Colon (tissue), 2 donors: ENCODE measurements around the gene TMEM184A.

Source experiments
- FAIRE-seq: peaks from 2 replicates; lab custom pipeline; 2012; peaks lifted over from hg19 to GRCh38; lab: Jason Lieb, UNC
- donor health status: control.
- donor health status: control.

The TMEM184A gene

DNA sequence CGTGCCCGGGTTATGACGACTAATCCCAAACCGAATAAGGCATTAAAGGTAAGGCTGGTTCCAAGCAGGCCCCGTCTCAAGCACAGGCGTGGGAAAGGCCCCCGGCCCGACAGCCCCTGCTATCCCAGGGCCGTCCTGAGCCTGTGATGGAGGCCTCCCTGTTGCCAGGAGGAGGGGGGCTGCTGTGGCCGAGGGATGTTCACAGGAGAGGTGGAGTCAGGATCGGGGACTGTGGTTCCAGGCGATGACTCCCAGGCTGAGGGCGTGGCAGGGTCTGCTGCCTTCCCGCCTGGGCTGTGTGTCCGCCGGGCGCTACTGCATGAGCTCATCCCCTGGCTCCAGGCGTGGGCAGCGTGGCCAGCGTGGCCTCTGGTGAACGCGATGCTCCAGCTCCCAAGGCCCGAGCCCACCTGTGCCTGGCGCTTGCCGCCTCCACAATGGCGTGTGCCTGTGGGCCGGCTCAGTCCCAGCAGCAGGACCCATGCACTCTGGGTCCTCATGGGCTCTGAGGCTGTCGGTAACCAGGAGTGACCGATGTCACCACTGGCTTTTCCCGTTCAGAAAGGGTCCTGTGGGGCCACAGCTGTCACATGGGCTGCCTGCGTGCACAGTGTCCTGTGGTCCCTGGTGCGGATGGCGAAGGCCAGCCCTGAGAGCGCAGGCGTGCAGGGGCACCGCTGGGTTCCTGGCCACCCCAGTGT is 16.7 kb downstream of the TMEM184A start:
- no peak for FAIRE-seq

DNA sequence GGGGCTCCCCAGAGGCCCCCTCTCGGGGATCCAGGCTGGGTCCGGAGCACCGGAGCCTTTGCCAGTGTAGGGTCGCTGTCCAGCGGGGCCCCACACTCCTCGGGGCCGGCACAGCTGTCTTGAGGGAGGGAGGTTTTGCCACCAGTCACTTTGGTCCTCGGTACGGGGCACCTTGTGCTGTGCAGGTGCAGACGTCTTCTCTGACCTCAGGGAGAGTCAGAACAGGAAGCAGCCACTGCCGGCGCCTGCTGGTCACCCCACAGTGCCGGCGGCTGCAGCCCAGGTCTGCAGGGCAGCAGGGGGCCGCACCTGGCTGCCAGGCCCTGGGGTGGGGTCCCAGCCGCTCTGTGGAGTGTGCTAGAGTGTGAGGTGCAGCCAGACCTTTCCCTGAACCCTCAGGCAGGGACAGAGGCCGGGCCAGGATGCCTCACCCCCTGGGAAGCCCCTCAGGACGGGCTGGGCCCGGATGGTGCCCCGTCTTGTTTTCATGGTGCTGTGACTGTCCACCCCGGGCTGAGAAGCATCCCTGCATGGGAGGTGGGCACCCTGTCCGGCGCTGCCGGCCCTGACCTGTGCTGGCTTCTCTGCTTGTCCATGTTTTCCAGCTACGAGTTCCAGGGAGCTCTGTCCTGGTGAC is 17.3 kb downstream of the TMEM184A start:
- no peak for FAIRE-seq

DNA sequence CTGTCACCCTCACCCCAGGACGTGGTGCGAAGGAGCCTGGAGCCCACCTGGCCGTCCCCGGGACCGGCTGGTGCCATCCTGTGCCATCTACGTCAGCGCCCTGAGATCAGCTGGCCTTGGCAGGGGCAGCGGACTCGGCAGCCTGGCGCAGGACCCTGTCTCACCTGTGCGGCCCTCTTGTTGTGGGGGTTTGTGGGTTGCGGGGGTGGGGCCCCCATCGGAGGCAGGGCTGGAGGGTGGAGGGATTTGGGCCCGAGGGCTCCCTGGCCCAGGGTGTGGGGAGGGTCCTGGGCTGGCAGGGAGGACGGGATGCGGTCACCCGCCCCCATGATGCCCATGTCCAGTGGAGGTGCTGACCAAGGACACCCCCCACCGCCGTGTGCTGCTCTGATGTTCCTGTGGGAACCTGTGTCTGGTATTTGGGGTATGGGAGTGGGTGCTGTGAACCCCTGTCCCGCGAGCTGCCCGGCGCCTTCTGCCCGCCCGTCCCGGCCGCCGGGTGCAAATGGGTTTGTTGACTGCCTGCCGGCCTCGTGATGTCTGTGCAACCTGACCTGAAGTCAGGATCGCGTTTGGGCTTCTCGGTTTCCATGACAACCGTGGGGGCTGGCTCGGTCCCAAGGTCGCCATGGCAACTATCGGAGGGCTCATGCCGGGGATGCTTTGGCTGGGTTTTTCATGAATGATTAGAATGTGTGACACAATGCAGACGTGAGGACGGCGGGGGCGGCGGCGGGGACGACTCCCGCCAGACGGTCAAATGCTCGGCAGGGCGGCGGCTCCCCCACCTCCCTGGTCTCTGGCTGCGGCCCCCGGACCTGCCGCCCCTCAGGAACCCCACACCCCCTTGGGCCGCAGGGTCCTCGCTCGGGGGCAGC is 18.2 kb downstream of the TMEM184A start:
- FAIRE-seq = no peak

DNA sequence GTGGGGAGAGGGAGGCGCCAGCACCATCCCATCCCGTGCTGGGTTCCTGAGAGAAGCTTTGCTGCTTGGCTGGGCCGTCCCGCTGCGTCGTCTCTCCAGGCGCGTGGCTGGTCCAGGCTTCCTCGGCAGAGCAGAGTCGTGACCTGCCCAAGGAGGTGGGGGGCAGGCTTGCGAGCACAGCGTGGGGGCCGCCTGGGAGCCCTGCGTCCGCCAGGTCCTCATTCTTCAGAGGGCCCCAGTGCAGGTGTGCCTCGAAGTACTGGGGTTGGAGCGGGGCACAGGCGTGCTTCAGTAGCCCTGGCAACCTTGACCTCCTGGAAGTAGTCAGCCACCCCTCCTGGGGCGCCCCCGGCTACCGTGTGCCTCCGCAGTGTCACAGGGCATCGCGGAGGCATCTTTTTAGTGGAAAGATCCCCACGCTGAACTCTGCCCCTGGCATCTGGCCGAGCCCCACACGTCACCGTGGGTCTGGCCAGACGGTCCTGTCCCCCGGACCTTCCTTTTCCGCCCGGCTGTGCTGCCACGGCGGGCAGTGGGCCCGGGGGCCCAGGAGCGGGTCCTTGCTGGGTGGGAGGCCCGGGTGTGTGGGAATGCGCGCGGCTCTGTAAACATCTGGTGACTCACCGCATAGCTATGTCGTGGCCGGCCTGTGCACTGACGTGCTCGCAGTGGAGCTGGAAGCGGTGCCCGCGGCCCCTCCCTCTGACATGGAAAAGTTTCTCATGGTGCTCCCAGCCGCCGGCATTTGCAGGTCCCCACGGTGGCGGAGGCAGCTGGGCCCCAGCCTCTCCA is 19.1 kb downstream of the TMEM184A start:
- no peak for FAIRE-seq

DNA sequence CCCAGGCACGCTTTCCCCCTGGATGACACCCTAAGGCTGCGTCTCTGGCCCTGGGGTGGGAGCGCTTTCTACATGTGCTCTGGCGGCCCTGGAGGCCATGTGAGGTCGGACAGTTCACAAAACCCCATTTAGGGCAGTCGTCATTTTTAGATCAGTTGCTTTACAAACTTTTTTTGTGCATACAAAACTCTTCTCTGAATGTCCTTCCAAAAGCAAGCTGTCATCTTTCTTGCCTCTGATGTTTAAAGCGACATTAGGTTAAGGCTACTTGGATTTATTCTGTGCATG is 19.6 kb downstream of the TMEM184A start:
- no peak for FAIRE-seq

DNA sequence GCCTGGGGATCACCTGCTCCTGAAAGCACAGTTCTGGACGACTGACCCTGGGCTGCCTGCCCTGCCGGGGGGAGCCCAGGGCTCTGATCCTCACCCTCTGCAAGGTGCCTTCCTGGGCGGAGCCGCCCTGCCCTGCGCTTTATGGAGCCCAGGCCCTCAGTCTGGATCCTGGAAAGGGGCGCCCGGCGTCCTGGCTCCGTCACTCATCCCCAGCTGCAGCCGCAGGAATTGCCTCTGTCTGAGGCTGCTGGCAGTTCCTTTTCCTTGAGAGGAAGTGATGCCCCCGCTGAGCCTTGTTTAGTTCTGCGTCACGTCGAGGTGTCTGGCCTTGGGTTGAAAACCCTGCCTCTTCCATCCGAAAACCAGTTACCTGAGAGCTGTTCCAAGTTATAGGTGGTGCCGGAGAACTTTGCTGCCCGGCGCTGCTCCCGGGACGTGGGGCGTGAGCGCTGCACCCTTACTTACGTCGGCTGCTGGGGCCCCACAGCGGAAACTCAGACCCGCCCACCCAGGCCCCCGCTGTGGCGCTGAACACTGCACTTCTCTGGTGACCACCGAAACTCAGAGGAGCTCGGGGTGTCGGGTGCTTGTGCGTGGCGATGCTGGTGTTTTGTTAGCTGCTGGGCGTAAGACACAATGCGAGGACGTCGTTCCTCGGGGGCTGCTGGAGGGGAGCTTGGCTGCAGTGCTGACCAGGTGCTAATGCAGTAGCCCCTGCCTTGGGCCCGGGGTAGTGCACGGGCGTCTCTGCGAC is 20.1 kb downstream of the TMEM184A start:
- FAIRE-seq = no peak

DNA sequence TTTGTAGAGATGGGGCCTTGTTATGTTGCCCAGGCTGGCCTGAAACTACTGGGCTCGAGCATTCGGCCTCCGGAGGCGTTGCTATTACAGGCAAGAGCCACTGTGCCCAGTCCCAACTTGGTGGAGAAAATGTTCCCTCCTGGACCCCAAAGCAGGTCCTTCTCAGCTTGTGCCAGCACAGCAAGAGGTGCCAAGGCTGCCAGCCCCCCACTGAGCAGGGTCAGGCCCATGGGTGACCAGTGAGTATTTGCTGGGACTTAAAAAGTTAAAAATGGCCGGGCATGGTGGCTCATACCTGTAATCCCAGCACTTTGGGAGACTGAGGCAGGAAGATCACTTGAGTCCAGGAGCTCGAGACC is 20.9 kb downstream of the TMEM184A start:
- no peak for FAIRE-seq

DNA sequence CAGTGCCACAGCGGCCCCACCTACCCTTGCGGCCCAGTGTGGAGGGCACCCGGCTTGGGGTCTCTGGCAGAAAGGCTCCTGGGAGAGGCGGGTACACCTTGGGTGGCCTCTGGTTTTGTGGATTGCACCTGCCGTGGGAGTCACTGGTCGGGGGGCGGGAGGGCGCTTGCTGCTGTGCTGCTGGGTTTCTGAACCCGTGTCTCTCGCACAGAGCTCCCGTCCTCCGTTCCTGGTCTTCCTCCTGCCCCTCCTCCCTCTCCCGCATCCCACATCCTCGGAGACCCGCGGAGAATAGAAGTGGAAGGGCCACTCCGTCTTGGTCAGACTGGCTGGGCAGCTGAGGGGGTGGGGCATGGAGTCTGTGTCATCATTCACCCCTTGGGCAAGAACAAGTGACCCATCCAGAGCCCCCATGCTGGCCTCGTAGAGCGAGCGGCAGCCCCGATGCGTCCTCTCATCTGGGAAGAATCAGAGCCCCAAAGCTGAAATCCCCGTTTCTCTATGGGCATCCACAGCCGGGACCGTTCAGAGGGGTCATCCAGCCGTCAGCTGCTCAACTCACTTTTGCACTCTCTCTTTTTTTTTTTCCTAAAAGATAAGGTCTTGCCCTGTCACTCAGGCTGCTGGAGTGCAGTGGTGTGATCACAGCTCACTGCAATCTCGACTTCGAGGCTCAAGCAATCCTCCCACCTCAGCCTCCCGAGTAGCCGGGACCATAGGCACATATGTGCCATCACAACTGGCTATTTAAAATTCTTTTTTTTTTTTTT is 21.5 kb downstream of the TMEM184A start:
- no peak for FAIRE-seq

DNA sequence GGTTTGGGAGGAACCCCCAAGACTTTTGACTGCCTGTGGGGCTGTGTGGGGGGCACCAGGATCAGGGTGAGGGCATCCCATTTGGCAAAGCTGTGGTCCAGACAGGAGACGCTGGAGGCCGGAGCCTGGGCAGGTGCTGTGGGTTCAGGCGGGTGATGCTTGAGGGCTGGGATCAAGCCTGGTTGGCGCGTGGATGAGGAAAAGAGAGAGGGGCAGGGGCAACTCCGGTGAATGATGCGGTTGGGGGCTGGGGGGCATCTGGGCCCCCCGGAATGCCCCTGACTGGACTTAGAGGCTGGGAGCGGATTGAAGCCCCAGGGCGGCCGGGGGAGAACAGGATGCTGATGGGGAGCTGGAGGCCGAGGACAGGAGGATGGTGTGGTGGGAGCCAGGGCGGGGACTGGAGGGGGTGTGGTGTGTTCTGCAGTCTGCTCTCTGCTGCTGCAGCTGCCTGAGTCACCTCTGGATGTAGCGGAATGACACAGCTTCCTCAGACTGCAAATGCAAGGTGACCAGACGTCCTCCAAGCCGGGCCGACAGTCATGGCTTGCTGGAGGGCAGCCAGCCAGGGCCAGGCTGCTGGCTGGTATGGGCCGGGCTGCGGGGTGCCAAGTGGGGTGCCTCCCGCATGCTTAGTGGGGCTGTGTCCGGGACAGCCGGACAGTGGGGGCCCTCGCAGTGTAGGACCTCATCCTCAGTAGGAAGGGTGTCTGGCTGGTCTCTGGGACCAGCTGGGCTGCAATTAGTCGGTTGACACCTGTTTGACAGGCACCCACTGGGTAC is 22.3 kb downstream of the TMEM184A start:
- no peak for FAIRE-seq

DNA sequence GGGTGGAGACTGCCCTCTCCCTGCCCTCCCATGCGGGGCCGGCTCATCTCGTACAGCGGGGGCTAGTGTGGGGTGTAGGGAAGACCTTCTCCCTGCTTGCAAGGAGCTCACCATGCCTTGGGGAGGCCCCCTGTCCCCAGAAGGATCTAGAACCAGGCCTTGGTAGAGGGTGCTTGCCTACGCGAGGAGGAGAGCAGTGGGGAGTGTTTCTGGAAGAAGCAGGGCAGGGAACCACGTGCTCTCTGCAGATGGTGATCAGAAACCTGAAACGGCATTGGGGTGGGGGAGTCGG is 22.8 kb downstream of the TMEM184A start:
- FAIRE-seq = no peak

DNA sequence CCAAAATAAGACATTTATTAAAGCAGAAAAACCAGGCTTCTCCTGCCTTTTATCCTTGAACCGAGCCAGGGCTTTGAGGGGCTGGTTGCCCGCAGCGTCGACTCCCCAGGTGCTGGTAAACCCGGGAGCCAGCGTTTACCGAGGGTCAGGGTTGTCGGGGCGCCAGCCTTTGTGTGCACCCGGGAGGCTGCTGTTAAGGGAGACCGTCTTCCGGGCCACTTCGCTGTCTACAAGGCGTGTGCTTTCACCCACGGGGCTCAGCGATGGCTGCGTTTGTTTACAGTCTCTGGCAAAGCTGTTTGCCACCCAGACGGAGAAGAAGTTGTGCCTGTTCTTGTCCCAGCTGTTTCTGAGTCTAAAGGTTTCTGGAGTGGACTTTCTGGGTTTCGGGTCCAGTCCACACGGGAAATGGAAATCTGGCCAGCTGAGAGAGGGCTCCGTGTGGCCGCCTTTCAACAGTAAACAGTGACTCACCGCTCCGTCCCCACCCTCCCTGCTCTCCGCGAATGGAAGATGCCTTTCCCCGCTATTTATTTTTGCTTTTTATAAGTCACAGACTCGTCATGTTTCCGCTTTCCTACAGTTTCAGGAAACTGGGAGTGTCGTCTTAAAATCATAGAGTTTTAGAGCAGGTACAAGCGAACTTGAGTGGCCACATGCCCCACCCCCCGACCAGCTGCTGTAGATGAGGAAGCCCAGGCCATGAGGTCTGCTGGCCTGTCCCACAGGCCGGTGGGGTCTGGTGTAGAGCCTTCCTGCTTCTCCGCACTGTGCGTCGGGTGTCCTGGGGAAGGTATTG is 23.4 kb downstream of the TMEM184A start:
- FAIRE-seq = peak; percentile 90

DNA sequence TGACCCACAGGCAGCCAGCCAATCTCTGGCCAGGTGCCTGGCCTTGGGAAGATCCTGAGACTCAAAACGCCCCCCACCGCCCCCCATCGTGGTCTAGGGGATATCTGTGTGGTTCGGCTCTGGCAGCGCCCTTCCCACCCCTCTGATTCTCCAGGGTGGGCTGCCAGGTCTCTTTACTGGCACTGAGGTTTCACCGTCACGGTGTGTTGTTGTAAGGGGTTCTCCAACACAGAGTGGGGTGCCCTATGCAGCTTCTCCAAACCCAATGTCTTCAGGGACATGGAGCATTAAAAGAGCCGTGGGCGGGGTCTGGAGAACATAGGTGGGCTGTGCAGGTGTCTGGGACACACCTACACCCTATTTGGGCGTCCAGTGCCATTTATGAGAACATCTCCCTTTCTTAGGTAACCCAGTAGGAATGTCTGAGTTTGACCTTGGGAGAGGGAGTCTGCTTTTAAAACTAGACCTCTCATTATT is 24.0 kb downstream of the TMEM184A start:
- FAIRE-seq = no peak

DNA sequence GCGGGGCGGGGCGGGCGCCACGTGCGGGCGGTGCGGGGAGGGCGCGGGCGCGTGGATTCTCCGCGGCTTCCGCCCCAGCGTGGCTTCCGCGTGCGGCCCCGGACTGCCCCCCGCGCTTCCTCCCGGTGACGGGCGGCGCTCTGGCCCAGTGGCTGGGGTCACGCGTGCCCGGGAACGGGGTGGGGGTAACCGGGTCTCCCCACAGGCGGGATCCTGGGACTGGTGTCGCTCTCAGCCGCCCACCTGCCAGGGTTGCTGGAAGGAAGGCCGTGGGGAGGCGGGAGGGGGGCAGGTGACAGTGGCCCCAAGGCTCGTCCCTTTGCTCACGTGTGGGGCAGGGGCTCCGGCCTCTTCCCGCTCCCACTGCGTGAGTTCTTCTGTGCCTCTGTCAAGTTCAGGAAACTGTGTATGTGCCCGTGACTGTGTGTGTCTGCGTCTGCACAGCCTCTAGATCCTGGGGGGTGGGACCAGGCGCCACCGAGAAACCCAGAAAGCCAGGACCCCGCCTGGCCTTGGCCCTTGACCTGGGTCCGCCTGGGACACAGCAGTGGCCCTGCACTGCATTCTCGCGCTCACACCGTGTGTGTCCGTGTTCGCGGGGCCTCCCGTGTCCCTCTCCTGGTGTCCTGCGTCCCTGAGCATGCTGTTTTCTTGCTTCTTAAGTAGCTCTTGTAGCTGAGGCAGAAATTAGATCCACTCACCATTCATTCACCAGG is 24.6 kb downstream of the TMEM184A start:
- no peak for FAIRE-seq

DNA sequence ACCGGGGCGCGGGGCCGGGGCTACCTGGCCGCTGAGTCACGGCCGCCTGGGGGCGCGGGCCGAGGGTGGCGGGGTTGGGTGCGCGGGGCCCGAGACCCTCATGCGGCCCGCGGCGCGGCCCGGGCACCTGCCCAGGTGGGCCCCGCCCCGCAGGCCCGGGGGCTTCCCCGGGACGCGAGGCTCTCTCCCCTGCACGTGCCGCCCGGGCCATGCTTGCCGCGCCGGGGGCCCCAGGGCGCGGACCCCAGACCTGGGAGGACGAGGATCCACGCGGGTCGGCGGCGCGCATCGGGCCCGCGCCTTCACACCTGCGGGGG is 25.1 kb downstream of the TMEM184A start:
- FAIRE-seq = no peak

DNA sequence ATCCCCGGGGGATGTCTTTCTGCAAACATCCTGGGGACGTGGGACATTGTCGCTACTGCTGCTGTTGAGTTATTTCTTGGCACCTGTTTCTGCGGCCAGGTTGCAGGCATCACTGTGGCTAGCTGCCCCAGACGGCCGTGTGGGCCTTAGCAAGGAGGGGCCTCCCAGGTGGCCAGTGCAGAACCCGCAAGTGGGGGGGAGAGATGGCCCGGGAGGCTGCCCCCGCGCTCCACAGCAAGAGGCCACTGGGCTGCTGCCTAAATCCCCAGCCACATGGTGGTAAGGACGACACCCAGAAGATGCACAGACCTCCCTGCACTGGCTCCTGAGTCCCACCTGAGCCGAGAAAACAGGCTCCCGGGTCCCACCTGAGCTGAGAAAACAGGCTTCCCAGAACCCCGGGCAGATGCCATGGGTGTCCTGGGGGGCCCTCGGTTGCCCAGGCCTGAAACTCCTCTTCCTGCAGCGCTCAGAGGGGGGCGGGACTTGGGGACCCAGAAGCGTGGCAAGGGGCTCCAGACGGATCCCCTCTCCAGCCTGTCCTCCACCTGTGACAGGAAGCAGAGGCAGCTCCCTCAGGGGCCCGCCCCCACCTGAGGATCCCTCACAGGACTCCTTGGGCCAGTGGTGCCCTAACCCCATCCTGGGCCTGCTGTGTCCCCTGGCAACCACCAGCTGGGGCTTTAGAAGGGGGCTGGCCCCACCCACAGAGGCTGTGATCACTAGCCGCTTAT is 26.5 kb downstream of the TMEM184A start:
- FAIRE-seq = no peak

DNA sequence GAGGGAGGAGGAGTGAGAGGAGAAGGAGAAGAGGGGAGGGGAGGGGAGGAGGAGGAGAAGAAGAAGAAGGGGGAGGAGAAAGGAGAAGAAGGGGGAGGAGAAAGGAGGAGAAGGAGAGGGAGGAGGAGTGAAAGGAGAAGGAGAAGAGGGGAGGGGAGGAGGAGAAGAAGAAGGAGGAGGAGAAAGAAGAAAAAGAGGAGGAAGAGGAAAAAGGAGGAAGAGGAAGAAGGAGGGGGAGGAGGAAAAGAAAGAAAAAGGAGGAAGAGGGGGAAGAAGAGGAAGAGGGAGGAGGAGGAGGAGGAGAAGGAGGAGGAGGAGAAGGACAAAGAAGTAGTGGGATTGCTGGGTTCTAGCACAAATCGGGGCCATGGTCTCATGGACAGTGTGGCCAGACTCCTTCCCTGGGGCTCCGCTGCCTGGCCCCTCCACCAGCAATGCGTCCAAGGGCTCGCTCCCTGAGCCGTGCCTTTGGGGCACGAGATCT is 29.7 kb downstream of the TMEM184A start:
- FAIRE-seq = no peak

DNA sequence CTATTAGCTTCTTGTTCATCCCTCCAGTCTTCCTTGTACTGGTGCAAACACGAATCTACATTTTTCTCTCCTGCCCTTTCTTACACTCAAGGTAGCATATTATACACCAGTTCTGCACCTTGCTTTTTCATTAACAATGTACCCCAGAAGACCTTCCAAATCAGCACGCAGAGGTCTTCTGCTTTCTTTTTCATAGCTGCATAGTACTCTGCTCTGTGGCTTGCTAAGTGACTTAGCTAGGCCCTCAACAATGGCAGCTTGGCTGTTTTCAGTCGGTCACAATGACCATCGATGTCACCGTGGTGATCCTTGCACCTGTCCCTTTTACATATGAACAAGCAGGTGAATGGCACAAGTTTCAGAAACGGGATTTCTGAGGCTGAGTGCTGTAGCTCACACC is 30.6 kb downstream of the TMEM184A start:
- no peak for FAIRE-seq

DNA sequence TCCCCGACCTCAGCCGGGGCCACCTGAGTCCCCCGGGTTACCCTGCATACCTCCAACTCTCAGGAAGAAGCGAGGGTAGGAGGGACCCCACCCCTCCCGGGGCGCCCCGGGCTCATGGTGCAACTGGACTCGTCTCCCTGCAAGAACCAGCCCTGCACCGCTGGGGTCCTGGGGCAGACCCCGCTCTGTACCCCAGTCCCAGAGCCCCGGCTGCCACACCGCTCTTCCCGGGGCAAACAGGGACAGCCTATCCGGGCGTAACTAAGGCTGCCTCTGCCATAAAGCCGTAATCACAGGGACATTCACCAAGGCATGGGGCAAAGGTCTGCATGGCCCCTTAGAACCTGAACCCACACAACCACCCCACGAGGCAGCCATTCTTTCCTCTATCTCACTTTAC is 32.2 kb downstream of the TMEM184A start:
- no peak for FAIRE-seq
